HUES64 (cell line): ENCODE data around the gene ENDOV.

ENCODE experiments used
- H3K27ac ChIP-seq: 2 replicates; pipeline ENCODE4 v1.7.0; 2013; ENCODE audit warnings: low read depth, low read length, inconsistent platforms
- H3K27me3 ChIP-seq: 2 replicates; pipeline ENCODE4 v1.6.1; 2013; ENCODE audit warnings: mild to moderate bottlenecking, low read length; ENCODE audit not compliant: insufficient read depth
- H3K36me3 ChIP-seq: 2 replicates; pipeline ENCODE4 v1.6.1; 2013; ENCODE audit warnings: mild to moderate bottlenecking, low read length; ENCODE audit not compliant: insufficient read depth
- H3K4me1 ChIP-seq: 2 replicates; pipeline ENCODE4 v1.6.1; 2013; ENCODE audit warnings: mild to moderate bottlenecking, low read length, moderate library complexity; ENCODE audit not compliant: insufficient read depth
- H3K4me3 ChIP-seq: 2 replicates; pipeline ENCODE4 v1.5.1; 2013; ENCODE audit warnings: mild to moderate bottlenecking, low read length, moderate library complexity
- H3K9ac ChIP-seq: 2 replicates; pipeline ENCODE4 v1.6.1; 2013; ENCODE audit warnings: mild to moderate bottlenecking, low read depth, low read length
- H3K9me3 ChIP-seq: 2 replicates; pipeline ENCODE4 v1.6.1; 2013; ENCODE audit warnings: low read depth, low read length; ENCODE audit not compliant: insufficient read depth
- WGBS: fragments of 150-250, 120-280 bp; methylation state at CpG from one replicate; pipeline ENCODE4 v1.1.7; 2013; ENCODE audit warnings: missing lambda C conversion rate; 5-methylcytosine and 5-hydroxymethylcytosine counted together

ENDOV gene

GRCh38 chr17:80426671-80427326 lies 11.8 kb downstream of the ENDOV start:
- H3K27ac ChIP-seq: no peak overlapping the region
- no peaks in the 10 kb centered on the region for H3K36me3 ChIP-seq
- 45% methylated on average over 24 of the region's 24 CpGs for WGBS
- no peaks in the 10 kb centered on the region for H3K9me3 ChIP-seq
- H3K4me1 ChIP-seq: no peaks in the 10 kb centered on the region; the same call in 1 of the 2 replicates
- no peak overlapping the region for H3K4me3 ChIP-seq
- no peaks in the 10 kb centered on the region; the same call in 1 of the 2 replicates for H3K27me3 ChIP-seq
- no peak overlapping the region for H3K9ac ChIP-seq

DNA sequence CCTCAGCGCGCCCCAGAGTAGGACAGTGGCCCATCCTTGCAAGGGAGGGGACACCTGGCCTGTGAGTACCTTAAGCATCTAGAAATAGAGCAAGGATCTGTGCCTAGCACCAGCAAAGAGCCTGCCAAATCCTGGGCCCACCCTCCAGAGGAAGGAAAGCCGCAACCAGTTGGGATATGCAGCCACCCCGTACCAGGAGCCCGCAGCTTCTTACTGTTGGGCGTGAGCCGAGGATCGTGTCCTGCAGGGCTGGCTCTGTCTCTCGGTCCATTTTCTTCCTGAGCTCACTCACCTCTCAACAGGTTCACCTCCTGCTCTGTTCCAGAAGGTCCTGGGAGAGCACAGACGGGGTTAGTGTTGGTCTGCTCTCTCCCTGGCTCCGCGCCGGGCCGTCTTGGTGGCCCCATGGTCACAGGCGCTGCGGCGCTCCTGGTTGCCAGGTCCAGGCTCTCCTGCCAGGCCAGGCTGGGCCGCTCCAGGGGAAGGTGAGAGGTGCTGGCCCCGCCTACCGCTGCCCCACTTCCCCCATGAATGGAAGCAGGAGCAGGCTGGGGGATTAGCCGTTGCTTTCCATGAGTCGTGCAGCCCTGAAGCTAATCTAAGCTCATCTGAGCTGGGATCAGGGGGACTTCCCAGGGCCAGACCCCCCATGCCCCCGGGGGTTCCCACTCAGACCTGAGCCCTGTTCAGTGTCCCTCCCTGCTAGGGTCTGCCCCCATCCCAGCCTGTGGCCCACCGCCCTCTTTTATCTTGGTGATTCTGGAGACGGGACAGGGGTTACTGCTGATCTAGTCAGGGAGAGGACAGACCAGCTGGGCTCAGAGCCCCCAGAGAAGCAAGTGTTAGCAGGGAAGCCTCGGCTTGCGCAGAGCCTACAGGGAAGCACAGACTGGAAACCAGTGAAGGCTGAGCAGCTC lies 12.7 kb downstream of the ENDOV start:
- Histone ChIP-seq H3K9me3 (no peaks in the 10 kb centered on the region), H3K27me3 (no peaks in the 10 kb centered on the region; the same call in 1 of the 2 replicates), H3K27ac (no peak overlapping the region), H3K4me1 (no peaks in the 10 kb centered on the region; the same call in 1 of the 2 replicates), H3K36me3 (no peaks in the 10 kb centered on the region), H3K4me3 (no peak overlapping the region), H3K9ac (no peak overlapping the region)
- WGBS: 85% methylated on average over 27 of the region's 27 CpGs

DNA sequence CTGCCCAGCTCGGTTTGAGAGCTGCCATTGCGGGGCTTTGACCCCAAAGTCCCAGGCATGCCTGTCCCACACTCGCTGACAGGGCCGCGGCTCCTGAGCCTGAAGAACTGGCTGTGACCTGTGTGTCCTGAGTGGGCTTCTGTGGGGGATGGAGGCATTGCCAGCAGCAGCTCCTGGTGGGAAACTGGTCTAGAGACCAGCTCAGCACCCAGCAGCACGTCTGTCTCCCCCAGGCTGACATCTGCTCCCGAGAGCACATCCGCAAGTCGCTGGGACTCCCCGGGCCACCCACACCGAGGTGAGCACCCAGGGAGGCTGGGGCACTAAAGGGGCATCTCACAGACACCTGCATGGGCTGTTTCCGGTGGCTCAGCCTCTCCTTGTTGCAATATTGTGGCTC lies 13.4 kb downstream of the ENDOV start:
- no peaks in the 10 kb centered on the region for H3K36me3 ChIP-seq
- no peak overlapping the region for H3K9ac ChIP-seq
- H3K4me3 ChIP-seq: no peak overlapping the region
- no peaks in the 10 kb centered on the region for H3K9me3 ChIP-seq
- no peaks in the 10 kb centered on the region; the same call in 1 of the 2 replicates for H3K27me3 ChIP-seq
- 93% methylated on average over 12 of the region's 12 CpGs for WGBS
- H3K27ac ChIP-seq: no peak overlapping the region
- H3K4me1 ChIP-seq: no peaks in the 10 kb centered on the region; the same call in 1 of the 2 replicates

DNA sequence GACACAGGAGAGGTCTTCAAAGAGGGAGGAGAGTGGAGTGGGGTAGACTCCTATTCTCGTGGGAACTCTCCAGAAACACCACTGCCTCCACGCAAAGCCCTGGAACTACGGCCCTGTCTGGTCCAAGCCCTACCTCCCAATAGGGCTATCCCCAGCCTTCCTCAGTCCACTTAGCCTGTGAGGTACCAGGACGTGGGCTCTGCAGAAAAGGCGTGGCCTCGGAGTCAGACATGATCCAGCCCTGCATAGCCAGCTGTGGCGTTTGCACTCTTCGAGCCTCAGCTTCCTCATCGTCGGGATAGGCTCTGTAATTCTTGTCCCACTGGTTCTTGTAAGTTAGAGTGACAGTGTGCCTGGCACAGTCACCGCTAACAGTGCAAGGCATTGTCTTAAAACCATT lies 13.8 kb downstream of the ENDOV start:
- H3K36me3 ChIP-seq: no peaks in the 10 kb centered on the region
- H3K4me3 ChIP-seq: no peak overlapping the region
- no peaks in the 10 kb centered on the region; the same call in 1 of the 2 replicates for H3K4me1 ChIP-seq
- no peak overlapping the region for H3K27ac ChIP-seq
- H3K9ac ChIP-seq: no peak overlapping the region
- H3K27me3 ChIP-seq: no peaks in the 10 kb centered on the region; the same call in 1 of the 2 replicates
- WGBS: 88% methylated on average over 11 of the region's 11 CpGs
- no peaks in the 10 kb centered on the region for H3K9me3 ChIP-seq

- Histone ChIP-seq H3K36me3 (no peaks in the 10 kb centered on the region), H3K27ac (no peak overlapping the region), H3K4me3 (no peak overlapping the region), H3K9ac (no peak overlapping the region), H3K9me3 (no peaks in the 10 kb centered on the region), H3K4me1 (no peaks in the 10 kb centered on the region; the same call in 1 of the 2 replicates), H3K27me3 (no peaks in the 10 kb centered on the region; the same call in 1 of the 2 replicates)
- 93% methylated on average over 33 of the region's 33 CpGs for WGBS
Measured at GRCh38 chr17:80429356-80430275, 14.6 kb downstream of the ENDOV start.

- H3K27me3 ChIP-seq: no peaks in the 10 kb centered on the region; the same call in 1 of the 2 replicates
- 88% methylated on average over 15 of the region's 15 CpGs for WGBS
- no peaks in the 10 kb centered on the region for H3K9me3 ChIP-seq
- no peak overlapping the region for H3K27ac ChIP-seq
- no peaks in the 10 kb centered on the region for H3K36me3 ChIP-seq
- no peak overlapping the region for H3K9ac ChIP-seq
- H3K4me1 ChIP-seq: no peaks in the 10 kb centered on the region; the same call in 1 of the 2 replicates
- no peak overlapping the region for H3K4me3 ChIP-seq
Measured at GRCh38 chr17:80430446-80431245, 15.7 kb downstream of the ENDOV start.

- no peak overlapping the region for H3K4me3 ChIP-seq
- no peak overlapping the region for H3K9ac ChIP-seq
- H3K4me1 ChIP-seq: no peaks in the 10 kb centered on the region; the same call in 1 of the 2 replicates
- H3K27me3 ChIP-seq: no peaks in the 10 kb centered on the region; the same call in 1 of the 2 replicates
- H3K9me3 ChIP-seq: no peaks in the 10 kb centered on the region
- no peaks in the 10 kb centered on the region for H3K36me3 ChIP-seq
- WGBS: 92% methylated on average over 29 of the region's 29 CpGs
- no peak overlapping the region for H3K27ac ChIP-seq
Measured at GRCh38 chr17:80431246-80432195, 16.6 kb downstream of the ENDOV start.

DNA sequence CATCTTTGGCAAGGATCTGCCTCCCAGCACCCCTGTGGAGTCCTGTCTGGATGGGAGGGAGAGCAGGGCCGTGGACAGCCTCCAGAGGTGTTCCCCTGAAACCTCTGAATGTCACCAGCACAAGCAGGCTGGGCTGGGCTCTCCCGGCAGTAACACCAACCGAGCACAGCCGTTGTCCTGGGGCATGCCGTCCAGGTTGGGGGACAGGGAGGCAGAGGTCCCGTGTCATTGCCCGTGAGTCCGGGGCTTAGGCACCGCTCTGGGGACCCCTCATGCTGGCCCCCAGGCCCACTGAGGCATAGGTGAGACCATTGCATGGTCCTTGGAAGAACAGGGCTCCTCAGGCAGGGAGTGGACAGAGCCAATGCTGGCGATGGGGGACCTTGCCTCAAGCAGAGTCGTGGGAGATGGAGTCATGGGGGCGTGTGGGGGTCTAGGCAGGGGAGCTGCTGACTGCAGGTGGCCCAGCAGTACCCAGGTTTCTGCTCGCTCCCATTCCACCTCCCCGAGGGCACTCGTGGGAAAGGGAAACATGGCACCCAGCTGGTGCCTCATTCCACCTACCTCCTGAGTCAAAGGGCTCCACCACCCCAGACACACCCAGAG lies 17.5 kb downstream of the ENDOV start:
- no peaks in the 10 kb centered on the region for H3K4me1 ChIP-seq
- H3K9ac ChIP-seq: no peak overlapping the region
- H3K27me3 ChIP-seq: peaks cover 3% of the 10 kb centered on the region
- H3K9me3 ChIP-seq: no peaks in the 10 kb centered on the region
- 84% methylated on average over 15 of the region's 15 CpGs for WGBS
- H3K4me3 ChIP-seq: no peak overlapping the region
- no peak overlapping the region for H3K27ac ChIP-seq
- H3K36me3 ChIP-seq: no peaks in the 10 kb centered on the region

DNA sequence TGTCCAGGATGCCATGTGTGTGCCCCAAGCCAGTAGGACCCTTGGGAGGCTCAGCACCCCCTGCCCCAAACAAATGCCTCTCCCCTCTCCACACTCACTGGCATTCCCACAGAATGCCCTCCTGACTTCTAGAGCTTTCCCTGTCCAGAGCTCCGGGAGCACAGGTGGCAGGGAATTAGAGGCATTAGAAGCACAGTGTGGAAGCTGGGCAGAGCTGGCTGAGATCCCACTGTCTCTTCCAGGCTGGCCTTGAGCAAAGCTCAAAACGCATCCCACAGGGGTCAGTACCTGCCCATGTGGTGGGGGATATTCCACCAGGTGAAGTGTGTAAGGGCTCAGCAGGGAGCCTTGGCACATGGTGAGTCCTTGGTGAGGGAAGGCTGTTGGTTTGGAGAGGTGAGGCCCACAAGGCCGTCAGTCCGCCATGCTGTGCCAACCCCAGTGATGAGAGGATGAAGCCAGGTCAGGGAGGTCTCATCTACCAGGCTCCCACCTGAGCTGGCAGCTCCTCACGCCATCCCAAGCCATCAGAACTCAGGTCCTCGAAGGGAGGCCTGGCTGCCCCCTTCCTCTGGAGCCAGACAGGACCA lies 18.1 kb downstream of the ENDOV start:
- Histone ChIP-seq H3K27ac (no peak overlapping the region), H3K9ac (no peak overlapping the region), H3K4me3 (no peak overlapping the region), H3K36me3 (no peaks in the 10 kb centered on the region), H3K27me3 (peaks cover 3% of the 10 kb centered on the region), H3K4me1 (no peaks in the 10 kb centered on the region), H3K9me3 (no peaks in the 10 kb centered on the region)
- WGBS: 93% methylated on average over 6 of the region's 6 CpGs
